Activated T-helper 1 cell treated with anti-CD3 and anti-CD28 coated beads, Interleukin-12 subunit alpha, Interleukin-12 subunit beta, Interleukin-2, Interleukin-4 antibody, amounts not matched to agents 30 ng/mL and 10 ng/mL and 1 ng/mL, durations not matched to agents 14 hours and 24 hours and 36 hours (primary cell): ENCODE data around the gene NMT1. TPM values are rescaled to one million over a fixed set of nuclear protein-coding genes. Genes with fewer than 3 reads are reported as not detected.

Experiments used
- DNase-seq: peaks from one replicate; pipeline ENCODE4 v3.0.0; 2021; ENCODE audit warnings: low spot score
- H3K27ac Mint-ChIP-seq: one replicate; pipeline ENCODE4 v1.8.0; 2021; ENCODE audit warnings: mild to moderate bottlenecking, mixed read lengths
- H3K27me3 Mint-ChIP-seq: one replicate; pipeline ENCODE4 v1.8.0; 2022; ENCODE audit warnings: mild to moderate bottlenecking, moderate library complexity, mixed read lengths; ENCODE audit not compliant: insufficient read depth
- H3K36me3 Mint-ChIP-seq: one replicate; pipeline ENCODE4 v1.8.0; 2021; ENCODE audit warnings: low read depth, mixed read lengths
- H3K4me1 Mint-ChIP-seq: one replicate; pipeline ENCODE4 v1.8.0; 2021; ENCODE audit warnings: low read depth, mixed read lengths
- H3K4me3 Mint-ChIP-seq: one replicate; pipeline ENCODE4 v1.8.0; 2021; ENCODE audit warnings: mild to moderate bottlenecking, moderate library complexity, mixed read lengths
- H3K9me3 Mint-ChIP-seq: one replicate; pipeline ENCODE4 v1.8.0; 2021; ENCODE audit warnings: mixed read lengths
- intact Hi-C: fragments of 100-400 bp; cut with micrococcal nuclease; formaldehyde crosslinking; loops from one replicate; pipeline ENCODE4 v1.15.1; 2024
- total RNA-seq: library from RNA; stranded (reverse); gene quantifications from 2 replicates; pipeline ENCODE4 v1.2.3, GENCODE V29; 2022

Gene NMT1
- total RNA-seq, 1 donor from 2014 or later = 173 TPM

DNA sequence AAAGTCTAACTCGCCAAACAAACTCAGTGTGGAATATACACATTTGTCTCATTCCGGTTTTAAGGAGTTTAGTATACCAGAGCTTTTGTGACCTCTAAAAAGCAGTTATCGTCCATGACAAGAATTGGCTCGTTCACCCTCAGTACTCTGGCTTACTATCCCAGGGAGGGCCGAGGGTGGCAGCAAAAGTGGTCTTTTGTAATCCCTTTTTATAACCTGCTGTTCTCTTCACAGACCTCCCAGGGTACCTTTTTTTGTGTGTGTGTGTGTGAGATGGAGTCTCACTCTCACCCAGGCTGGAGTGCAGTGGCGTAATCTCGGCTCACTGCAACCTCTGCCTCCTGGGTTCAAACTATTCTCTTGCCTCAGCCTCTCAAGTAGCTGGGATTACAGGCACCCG is 8.9 kb downstream of the NMT1 start:
- Mint-ChIP-seq H3K4me1 (no peaks in the 10 kb centered on the region), H3K27me3 (no peaks in the 10 kb centered on the region), H3K27ac (no peak overlapping the region), H3K36me3 (peaks cover 27% of the 10 kb centered on the region), H3K9me3 (no peaks in the 10 kb centered on the region), H3K4me3 (no peak overlapping the region)
- intact Hi-C loops = no loop called here
- DNase-seq = no peak

DNA sequence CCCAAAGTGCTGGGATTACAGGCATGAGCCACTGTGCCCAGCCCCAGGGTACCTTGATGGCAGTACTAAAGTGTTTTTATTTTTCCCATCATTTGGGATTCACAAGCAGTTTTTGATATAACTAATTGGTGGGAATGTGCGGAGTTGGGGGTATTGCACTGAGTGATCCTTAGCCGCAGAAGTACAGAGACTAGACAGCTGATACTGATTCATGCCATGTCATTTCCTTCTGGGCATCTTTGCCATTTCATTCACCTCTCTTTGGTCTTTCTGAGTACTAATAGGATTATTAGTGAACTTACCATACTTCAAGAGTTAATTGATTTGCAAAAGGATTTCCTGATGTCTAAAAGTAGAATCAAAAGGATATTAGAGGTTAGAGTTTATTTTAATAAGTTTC is 9.7 kb downstream of the NMT1 start:
- no peaks in the 10 kb centered on the region for H3K9me3 Mint-ChIP-seq
- DNase-seq = no peak
- peaks cover under 1% of the 10 kb centered on the region for H3K4me1 Mint-ChIP-seq
- intact Hi-C loops = no loop called here
- H3K27ac Mint-ChIP-seq = no peak overlapping the region
- H3K4me3 Mint-ChIP-seq = no peak overlapping the region
- H3K27me3 Mint-ChIP-seq = no peaks in the 10 kb centered on the region
- H3K36me3 Mint-ChIP-seq = peaks cover 27% of the 10 kb centered on the region

DNA sequence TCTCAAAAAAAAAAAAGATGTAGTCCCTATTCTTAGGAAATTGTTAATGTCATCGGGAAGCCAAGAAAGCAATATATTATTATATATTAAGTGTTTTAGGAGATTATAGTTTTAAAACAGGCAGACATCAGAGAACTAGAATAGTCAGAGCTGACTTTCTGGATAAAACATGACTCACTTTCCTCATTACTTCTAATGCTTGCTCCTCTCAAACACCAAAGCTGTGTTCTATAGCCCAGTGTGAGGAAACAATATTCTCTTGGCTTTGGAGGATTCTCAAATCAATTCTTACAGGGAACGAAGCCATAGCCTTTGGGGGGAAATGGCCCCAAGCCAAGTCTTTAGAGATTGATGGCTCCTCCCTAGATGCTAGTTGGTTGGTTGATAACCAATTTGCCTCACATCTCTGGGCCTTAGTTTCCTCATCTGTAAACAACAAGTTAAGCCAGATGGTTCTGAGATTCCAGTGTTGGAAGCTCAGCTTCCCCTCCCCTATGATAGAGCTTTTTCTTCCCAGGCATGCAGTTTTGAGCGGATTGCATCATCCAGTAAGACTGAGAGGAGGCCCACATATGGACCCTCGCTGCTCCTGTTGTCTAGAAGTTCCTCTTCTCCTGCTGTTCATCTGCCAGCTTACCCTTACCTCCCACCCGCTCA is 12.4 kb downstream of the NMT1 start:
- DNase-seq = no peak
- Mint-ChIP-seq H3K4me1 (peaks cover 23% of the 10 kb centered on the region), H3K36me3 (peaks cover 25% of the 10 kb centered on the region), H3K27me3 (no peaks in the 10 kb centered on the region), H3K27ac (no peak overlapping the region), H3K9me3 (no peaks in the 10 kb centered on the region), H3K4me3 (no peak overlapping the region)
- intact Hi-C loops = no loop called here

DNA sequence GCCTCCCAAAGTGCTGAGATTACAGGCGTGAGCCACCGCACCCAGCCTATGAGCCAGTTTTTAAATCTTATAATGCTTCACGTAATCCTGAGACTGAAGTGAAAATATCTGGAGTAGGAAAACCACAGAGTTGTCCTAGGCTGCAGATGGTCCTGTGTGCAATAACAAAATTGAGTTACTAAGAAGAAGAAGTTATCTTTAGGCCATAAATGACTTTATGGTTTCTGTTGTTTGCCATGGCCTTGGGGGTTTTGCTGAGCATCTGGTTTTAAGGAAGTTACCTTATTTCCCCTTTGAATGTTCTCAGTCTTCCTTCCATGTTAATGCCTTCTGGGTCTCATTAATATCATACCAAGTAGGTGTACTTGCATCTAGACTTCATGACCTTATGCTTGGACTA is 16.5 kb downstream of the NMT1 start:
- Mint-ChIP-seq H3K27ac (peak overlapping the region; percentile 41), H3K4me1 (peaks cover 23% of the 10 kb centered on the region), H3K27me3 (no peaks in the 10 kb centered on the region), H3K4me3 (no peak overlapping the region), H3K36me3 (peaks cover 32% of the 10 kb centered on the region), H3K9me3 (no peaks in the 10 kb centered on the region)
- intact Hi-C loops = no loop called here
- no peak for DNase-seq

DNA sequence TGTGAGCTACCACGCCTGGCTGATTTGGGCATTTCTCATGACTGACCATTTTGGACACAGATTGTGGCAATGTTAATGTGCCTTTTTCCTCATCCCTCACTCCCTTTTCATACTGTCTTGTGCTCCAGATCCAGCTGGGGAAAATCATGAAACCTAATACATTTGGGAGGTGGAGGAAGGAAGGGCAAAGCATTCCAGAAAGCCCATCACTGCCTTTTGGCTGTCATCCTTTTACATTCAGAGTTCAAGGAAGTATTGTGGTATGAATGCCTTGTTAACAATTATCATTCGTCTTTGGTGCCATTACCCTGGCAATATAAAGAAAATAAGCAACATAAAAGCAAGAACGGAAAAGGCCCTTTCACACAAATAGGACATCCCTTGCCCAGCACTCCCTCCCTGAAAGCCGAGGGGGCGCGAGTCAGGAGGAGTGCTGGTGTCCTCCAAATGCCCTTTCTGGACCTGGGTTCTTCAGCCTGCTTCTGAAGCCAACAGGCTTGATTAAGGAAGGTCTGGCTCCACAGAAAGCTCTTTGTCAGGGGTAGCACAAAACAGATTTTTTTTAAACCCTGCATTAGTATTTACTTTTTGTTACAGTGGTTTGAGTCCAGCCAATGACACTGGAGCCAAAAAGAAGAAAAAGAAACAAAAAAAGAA is 20.1 kb downstream of the NMT1 start:
- Mint-ChIP-seq H3K36me3 (peaks cover 29% of the 10 kb centered on the region), H3K4me3 (no peak overlapping the region), H3K4me1 (peaks cover 18% of the 10 kb centered on the region), H3K27me3 (no peaks in the 10 kb centered on the region), H3K27ac (no peak overlapping the region), H3K9me3 (no peaks in the 10 kb centered on the region)
- intact Hi-C loops = no loop called here
- DNase-seq = no peak

DNA sequence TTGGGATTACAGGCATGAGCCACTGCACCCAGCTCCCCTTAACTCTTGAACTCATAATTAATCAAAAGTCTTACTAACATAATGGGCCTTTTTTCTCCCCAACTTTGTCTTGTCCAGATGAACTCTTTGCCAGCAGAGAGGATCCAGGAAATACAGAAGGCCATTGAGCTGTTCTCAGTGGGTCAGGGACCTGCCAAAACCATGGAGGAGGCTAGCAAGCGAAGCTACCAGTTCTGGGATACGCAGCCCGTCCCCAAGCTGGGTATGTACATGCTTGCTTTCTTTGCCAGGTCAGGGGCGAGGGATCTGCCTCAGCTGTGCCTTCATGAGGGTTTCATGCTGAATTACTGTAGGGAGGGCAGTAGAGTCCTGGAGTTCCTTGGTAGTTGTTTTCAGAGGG is 25.3 kb downstream of the NMT1 start:
- intact Hi-C loops = no loop called here
- Mint-ChIP-seq H3K36me3 (peaks cover 27% of the 10 kb centered on the region), H3K9me3 (no peaks in the 10 kb centered on the region), H3K4me1 (no peaks in the 10 kb centered on the region), H3K27ac (no peak overlapping the region), H3K27me3 (no peaks in the 10 kb centered on the region), H3K4me3 (no peak overlapping the region)
- DNase-seq = no peak

DNA sequence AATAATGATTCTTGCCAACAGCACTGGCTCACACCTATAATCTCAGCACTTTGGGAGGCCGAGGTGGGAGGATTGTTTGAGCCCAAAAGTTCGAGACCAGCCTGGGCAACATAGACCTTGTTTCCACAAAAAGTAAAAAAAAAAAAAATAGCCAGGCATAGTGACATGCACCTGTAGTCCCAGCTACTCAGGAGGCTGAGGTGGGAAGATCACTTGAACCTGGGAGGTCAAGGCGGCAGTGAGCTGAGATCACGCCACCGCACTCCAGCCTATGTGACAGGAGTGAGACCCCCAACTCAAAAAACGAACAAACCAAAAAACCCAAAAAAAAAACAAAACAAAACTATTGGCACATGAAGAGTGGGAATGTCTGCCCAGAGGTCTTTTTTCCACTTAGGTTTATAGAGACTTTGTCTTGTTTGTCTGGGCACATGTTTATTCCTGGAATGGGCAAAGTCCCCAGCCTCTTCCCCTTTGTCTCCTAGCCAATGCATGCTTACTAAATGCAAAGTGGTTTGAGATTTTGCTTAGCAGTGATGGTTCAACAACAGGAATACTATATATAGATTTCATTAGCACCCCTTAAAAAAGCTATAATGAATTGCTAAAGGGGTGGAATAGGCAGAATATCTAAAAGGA is 25.9 kb downstream of the NMT1 start:
- H3K27me3 Mint-ChIP-seq = no peaks in the 10 kb centered on the region
- no peaks in the 10 kb centered on the region for H3K4me1 Mint-ChIP-seq
- no peak overlapping the region for H3K4me3 Mint-ChIP-seq
- H3K9me3 Mint-ChIP-seq = no peaks in the 10 kb centered on the region
- no peak overlapping the region for H3K27ac Mint-ChIP-seq
- DNase-seq = no peak
- peaks cover 24% of the 10 kb centered on the region for H3K36me3 Mint-ChIP-seq
- intact Hi-C loops = no loop called here

DNA sequence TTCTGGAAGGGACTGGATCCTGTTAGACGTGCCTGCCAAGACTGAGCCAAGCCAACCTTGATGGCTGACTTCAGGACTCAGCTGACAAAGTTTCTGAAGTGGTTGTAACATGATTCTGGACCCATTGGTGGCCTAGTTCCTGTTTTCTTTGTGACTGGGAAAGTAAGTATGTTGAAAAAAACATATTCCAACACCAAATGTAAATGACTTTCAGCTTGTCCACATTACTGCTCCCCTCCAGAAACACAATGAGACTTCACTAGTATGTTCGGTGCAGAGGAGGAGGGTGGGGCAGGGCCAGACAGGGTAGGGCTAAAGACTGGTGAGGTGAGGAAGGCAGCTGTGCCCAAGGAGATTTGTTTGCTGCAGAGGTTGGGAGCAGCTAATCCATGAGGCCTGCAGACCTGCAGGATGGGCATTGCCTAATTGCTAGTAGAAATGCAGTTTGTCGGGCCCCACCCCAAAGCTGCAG is 26.4 kb downstream of the NMT1 start:
- Mint-ChIP-seq H3K36me3 (peaks cover 28% of the 10 kb centered on the region), H3K4me1 (no peaks in the 10 kb centered on the region), H3K27ac (no peak overlapping the region), H3K9me3 (no peaks in the 10 kb centered on the region), H3K27me3 (no peaks in the 10 kb centered on the region), H3K4me3 (no peak overlapping the region)
- DNase-seq = no peak
- intact Hi-C loops = no loop called here

DNA sequence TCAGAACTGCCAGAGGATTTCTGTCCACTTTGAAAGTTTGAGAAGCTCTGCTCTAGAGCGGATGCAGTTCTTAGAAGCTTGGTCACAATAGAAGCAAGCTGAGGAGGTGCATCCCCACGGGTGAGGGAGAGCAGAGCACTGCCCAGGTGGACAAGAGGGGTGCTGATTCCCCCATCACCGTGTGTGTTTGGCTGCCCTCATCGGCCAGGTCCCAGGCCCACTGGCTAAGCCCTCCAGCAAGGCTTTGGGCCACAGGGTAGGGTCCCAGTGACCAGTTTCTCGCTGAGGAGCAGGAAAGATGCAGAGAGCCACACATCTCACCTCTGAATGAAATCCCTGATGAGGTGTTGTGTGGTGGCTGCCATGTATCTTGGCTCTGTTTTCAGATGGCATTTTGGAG is 26.9 kb downstream of the NMT1 start:
- DNase-seq = no peak
- Mint-ChIP-seq H3K4me1 (no peaks in the 10 kb centered on the region), H3K9me3 (no peaks in the 10 kb centered on the region), H3K4me3 (no peak overlapping the region), H3K36me3 (peaks cover 30% of the 10 kb centered on the region), H3K27me3 (no peaks in the 10 kb centered on the region), H3K27ac (no peak overlapping the region)
- intact Hi-C loops = no loop called here

DNA sequence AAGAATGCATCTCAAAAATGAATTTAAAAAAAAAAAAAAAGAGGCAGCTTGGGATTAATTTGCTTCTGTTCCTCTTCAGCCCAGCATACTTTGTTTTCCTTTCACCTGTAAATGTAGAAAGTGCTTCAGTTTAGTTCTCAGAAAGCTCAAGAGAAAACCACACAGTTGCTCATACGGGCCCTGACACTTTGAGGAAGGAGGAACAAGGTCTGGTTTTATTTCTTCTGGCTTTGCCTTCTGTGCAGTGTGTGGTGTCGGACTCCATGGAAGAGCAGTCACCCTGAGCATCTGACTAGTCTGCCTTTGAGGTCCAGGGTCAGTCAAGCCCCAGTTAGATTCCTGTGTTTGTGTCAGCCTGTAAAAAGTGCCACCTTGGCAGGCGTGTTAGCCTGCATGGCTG is 27.6 kb downstream of the NMT1 start:
- no peaks in the 10 kb centered on the region for H3K9me3 Mint-ChIP-seq
- peaks cover 35% of the 10 kb centered on the region for H3K36me3 Mint-ChIP-seq
- H3K4me3 Mint-ChIP-seq = no peak overlapping the region
- intact Hi-C loops = no loop called here
- H3K4me1 Mint-ChIP-seq = no peaks in the 10 kb centered on the region
- no peak for DNase-seq
- no peak overlapping the region for H3K27ac Mint-ChIP-seq
- no peaks in the 10 kb centered on the region for H3K27me3 Mint-ChIP-seq

DNA sequence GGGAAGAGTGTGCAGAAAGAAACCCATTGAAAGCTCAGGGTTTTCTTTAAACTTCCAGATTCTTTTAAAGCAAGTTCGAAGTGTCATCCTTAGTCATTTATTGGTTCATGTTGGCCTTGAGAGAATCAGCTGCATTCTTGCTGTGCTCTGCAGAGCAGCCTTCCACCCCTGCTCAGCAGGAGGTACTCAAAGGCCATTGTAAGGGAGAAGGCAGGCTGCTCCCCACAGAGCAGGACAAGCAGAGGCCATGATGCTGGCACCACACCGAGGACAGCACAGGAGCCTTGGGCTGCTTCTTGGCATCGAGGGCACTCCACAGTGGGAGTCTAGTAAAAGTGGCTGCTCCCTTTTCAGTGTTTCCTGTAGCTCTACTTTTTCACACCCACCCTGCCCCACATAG is 29.6 kb downstream of the NMT1 start:
- H3K4me1 Mint-ChIP-seq = no peaks in the 10 kb centered on the region
- H3K27me3 Mint-ChIP-seq = no peaks in the 10 kb centered on the region
- no peak overlapping the region for H3K4me3 Mint-ChIP-seq
- H3K9me3 Mint-ChIP-seq = no peaks in the 10 kb centered on the region
- intact Hi-C loops = no loop called here
- H3K27ac Mint-ChIP-seq = no peak overlapping the region
- no peak for DNase-seq
- peaks cover 37% of the 10 kb centered on the region for H3K36me3 Mint-ChIP-seq

DNA sequence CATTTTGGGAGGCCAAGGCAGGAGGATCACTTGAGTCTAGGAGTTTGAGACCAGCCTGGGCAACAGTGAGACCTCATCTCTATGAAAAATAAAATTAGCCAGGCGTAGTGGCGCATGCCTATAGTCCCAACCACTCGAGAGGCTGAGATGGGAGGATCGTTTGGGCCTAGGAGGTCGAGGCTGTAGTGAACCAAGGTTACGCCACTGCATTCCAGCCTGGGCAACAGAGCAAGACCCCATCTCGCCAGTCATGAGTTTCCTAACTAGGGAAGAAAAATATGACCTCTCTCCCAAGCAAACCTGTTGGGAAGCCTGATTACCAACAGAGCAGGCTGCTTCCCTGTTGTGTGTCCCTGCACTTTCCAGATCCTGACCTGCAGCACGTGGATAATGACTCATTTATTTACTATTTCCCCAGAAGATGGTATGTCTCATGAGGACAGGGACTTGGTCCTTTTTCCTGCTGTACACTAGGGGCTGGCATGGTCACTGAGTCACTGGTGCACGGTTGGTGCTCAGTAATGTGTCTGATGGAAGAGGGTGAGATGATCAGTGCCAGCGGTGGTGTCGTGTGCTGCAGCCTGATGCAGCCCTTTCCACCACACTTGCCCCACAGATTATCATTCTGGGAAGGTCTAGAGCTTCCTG is 30.8 kb downstream of the NMT1 start:
- intact Hi-C loops = no loop called here
- Mint-ChIP-seq H3K4me1 (no peaks in the 10 kb centered on the region), H3K27ac (no peak overlapping the region), H3K9me3 (no peaks in the 10 kb centered on the region), H3K36me3 (peaks cover 44% of the 10 kb centered on the region), H3K27me3 (no peaks in the 10 kb centered on the region), H3K4me3 (no peak overlapping the region)
- no peak for DNase-seq

DNA sequence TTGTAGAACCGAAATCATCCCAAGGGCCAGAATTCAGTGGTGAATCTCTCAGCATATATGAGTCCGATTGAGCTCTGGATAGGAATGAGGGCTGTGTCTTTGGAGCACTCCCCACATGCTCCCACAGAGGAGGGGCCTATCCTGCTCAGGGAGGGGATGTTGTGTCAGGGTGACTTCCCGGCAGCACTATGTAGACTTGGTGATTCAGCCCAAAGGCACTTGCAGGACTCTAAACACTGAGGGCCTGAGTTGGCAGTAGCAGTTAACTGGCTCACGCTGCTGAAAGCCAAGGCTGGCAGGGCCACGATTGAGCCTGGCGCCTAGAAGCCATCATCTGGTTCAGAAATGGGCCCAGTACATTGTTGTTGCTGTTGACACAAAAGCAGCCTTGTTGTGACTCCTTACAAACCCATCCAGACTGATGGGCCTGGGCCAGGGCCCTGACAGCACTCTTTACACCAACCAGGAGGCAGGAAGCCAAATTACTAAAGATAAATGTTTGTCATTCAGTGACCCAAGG is 31.9 kb downstream of the NMT1 start:
- DNase-seq = no peak
- Mint-ChIP-seq H3K27ac (no peak overlapping the region), H3K36me3 (peaks cover 47% of the 10 kb centered on the region), H3K4me3 (no peak overlapping the region), H3K27me3 (no peaks in the 10 kb centered on the region), H3K9me3 (no peaks in the 10 kb centered on the region), H3K4me1 (no peaks in the 10 kb centered on the region)
- intact Hi-C loops = no loop called here
